Ovary (tissue), 3 donors: ENCODE measurements around the gene TENM4.

Experiments used
- POLR2A ChIP-seq: fragments of 450-650 bp; IDR thresholded peaks from one replicate; pipeline ENCODE4 v1.6.1; 2017; ENCODE audit warnings: antibody characterized with exemption, mild to moderate bottlenecking, moderate library complexity
- TF ChIP-seq, protein P1 (sequence below), 3 donors: fragments of 450-650 bp in 2 of 3; fragments of 200-600 bp in 1 of 3; IDR thresholded peaks; one replicate each; pipeline versions ENCODE4 v1.5.1 to v1.8.0; 2016 to 2022; ENCODE audit warnings: antibody characterized with exemption in 3 of 3, mild to moderate bottlenecking in 1 of 3
- donor health status: DM: no; HTN: no; CAD: no.

DNA sequence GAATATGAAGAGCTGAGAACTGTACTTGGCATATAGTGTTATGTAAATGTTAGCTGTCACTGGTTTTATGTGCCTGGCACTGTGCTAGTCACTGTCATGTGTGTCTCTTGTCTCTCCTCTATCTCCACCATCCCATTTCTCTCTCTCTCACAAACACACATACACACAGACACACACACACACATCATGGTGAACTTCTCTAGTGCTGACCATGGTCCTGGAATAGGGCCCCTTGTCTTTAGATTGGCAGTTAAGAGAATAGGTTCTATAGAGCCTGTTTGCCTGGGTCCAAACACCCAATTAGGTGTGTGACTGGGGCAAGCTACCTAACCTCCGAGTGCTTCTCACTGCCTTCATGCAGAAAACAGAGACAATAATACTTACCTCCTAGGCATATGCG lies 756.5 kb downstream of the TENM4 start:
- TF ChIP-seq, protein P1, sequence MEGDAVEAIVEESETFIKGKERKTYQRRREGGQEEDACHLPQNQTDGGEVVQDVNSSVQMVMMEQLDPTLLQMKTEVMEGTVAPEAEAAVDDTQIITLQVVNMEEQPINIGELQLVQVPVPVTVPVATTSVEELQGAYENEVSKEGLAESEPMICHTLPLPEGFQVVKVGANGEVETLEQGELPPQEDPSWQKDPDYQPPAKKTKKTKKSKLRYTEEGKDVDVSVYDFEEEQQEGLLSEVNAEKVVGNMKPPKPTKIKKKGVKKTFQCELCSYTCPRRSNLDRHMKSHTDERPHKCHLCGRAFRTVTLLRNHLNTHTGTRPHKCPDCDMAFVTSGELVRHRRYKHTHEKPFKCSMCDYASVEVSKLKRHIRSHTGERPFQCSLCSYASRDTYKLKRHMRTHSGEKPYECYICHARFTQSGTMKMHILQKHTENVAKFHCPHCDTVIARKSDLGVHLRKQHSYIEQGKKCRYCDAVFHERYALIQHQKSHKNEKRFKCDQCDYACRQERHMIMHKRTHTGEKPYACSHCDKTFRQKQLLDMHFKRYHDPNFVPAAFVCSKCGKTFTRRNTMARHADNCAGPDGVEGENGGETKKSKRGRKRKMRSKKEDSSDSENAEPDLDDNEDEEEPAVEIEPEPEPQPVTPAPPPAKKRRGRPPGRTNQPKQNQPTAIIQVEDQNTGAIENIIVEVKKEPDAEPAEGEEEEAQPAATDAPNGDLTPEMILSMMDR (IDR thresholded peaks at IDR 0.05) = no peak
- TF ChIP-seq POLR2A = no peak
